ENCODE results near the gene INSL3.
A peak's percentile ranks its signal among the peaks of the same experiment; 100 is the strongest.
"Not testable (repeated sequence)": the region's sequence is repeated elsewhere in the genome, so short reads cannot be mapped to it uniquely, and the experiment has no call there.

Gene INSL3

GRCh38 chr19:17780781-17781180 lies 40.5 kb downstream of the INSL3 start:
- H3K36me3 ChIP-seq: no peaks in the 10 kb centered on the region
- no peaks in the 10 kb centered on the region for H3K4me1 ChIP-seq
- H3K27me3 ChIP-seq: no peaks in the 10 kb centered on the region
- no peaks in the 10 kb centered on the region for H3K9me3 ChIP-seq
- no peak overlapping the region for H3K4me3 ChIP-seq (ENCODE audit: low read depth, low read length)
- TF ChIP-seq CTCF (IDR thresholded peaks at IDR 0.05; ENCODE audit: low read depth, low read length): no peak
- no peak for DNase-seq

- no peak for DNase-seq
- peaks cover 3% of the 10 kb centered on the region; the same call in 1 of the 2 replicates for H3K4me1 ChIP-seq
Observed at GRCh38 chr19:17778968-17779929, 42.1 kb downstream of the INSL3 start.

GRCh38 chr19:17778251-17778967 lies 42.9 kb downstream of the INSL3 start:
- H3K27me3 ChIP-seq: no peaks in the 10 kb centered on the region
- H3K4me3 ChIP-seq (ENCODE audit: low read depth, low read length): no peak overlapping the region
- H3K36me3 ChIP-seq: no peaks in the 10 kb centered on the region
- H3K4me1 ChIP-seq: peaks cover 3% of the 10 kb centered on the region; the same call in 1 of the 2 replicates
- TF ChIP-seq CTCF (IDR thresholded peaks at IDR 0.05; ENCODE audit: low read depth, low read length): no peak
- peak; percentile 85 for DNase-seq
- H3K9me3 ChIP-seq: no peaks in the 10 kb centered on the region

More at GRCh38 chr19:17778968-17779929, 42.1 kb downstream of the INSL3 start:
- no peaks in the 10 kb centered on the region for H3K27me3 ChIP-seq
- H3K4me3 ChIP-seq (ENCODE audit: low read depth, low read length): no peak overlapping the region
- no peak for TF ChIP-seq CTCF (IDR thresholded peaks at IDR 0.05; ENCODE audit: low read depth, low read length)
- H3K9me3 ChIP-seq: no peaks in the 10 kb centered on the region
- no peaks in the 10 kb centered on the region for H3K36me3 ChIP-seq

GRCh38 chr19:17777840-17778239 lies 43.5 kb downstream of the INSL3 start:
- DNase-seq: not testable (repeated sequence)

GRCh38 chr19:17775991-17776803 lies 45.1 kb downstream of the INSL3 start:
- TF ChIP-seq CTCF (IDR thresholded peaks at IDR 0.05; ENCODE audit: low read depth, low read length): no peak
- no peaks in the 10 kb centered on the region for H3K27me3 ChIP-seq
- H3K36me3 ChIP-seq: no peaks in the 10 kb centered on the region
- H3K4me3 ChIP-seq (ENCODE audit: low read depth, low read length): no peak overlapping the region
- peaks cover 3% of the 10 kb centered on the region; the same call in 1 of the 2 replicates for H3K4me1 ChIP-seq
- no peak for DNase-seq
- no peaks in the 10 kb centered on the region for H3K9me3 ChIP-seq

More at GRCh38 chr19:17777840-17778239, 43.5 kb downstream of the INSL3 start:
- not testable (repeated sequence) for H3K36me3 ChIP-seq; H3K4me3 ChIP-seq (ENCODE audit: low read depth, low read length); H3K9me3 ChIP-seq; H3K4me1 ChIP-seq; H3K27me3 ChIP-seq
